ENCODE measurements around the gene ZSCAN16. TPM values are rescaled to one million over a fixed set of nuclear protein-coding genes. Genes with fewer than 3 reads are reported as not detected.
"Not testable (repeated sequence)": the region's sequence is repeated elsewhere in the genome, so short reads cannot be mapped to it uniquely, and the experiment has no call there.

The ZSCAN16 gene
- total RNA-seq = 6.8 TPM
- long read RNA-seq, transcript ZSCAN16-201 (4 exons, 1,328 nt) = major isoform, 6 of 8 reads
- long read RNA-seq, partial matches to known transcripts = 2 of 8 reads
- long read RNA-seq, other reads (novel, unspliced or antisense) = 0 of 8 reads

DNA sequence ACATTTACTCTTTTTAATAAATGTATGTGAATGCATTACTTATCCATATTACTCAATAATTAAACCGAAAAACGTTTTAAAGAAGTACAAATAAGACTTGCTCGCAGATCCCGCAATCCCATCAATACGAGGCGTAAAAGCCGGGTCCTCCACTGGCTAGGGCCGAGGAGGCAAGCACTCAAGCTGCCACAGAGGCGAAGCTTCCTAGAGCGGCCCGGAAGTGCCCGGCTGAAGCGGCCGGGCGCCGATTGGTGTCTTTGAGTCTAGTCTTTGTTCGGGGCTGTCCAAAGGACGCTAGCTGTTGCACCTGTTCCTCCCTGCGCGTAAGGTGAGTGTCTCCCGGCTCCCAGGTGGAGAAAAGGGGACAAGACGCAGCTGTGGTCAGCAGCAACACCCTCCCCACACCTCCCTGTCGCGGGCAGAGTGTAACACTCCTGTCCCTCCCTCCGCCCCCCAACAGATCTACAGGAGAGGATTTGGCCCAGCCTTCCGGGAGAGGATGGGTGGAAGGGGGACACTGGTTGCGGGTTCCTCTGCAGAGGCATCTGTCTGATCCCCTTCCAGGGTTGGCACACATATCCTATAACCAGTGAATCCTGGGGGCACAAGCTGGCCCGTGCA lies at the start of gene ZSCAN16:
TSS of gene ZSCAN16 (plus strand) at position 260 of the 621 bp plus-strand sequence. CDS start 835 bp downstream, outside the sequence.
- peak within 1 kb of the TSS; percentile 75 for H3K4me3 ChIP-seq
- ATAC-seq = peak; percentile 97 to 100
- intact Hi-C loops (cut with DNase I) = no loop called here

DNA sequence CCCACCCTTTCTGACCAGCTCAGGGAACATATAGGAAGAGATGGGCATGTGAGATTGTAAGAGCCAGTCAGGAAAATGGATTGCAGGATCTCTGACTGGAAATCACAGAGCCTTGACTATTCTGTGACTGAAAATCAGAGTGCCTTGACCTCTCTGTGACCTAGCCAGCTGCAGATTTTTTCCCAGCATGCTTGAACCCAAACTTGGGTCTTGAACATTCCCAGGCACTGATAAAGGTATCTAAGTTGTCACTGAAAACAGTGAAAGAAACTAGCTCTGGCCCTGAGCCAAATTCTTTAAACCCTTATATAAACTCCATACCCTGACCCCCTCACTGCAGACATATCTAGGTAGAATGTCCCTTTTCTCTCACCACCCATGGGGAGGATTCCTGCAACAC lies 46.4 kb upstream of the ZSCAN16 start:
- Histone ChIP-seq H3K27me3 (ENCODE audit: low read depth) (no peaks in the 10 kb centered on the region), H3K36me3 (no peaks in the 10 kb centered on the region), H3K27ac (no peak overlapping the region), H3K4me1 (peaks cover 14% of the 10 kb centered on the region), H3K9me3 (no peaks in the 10 kb centered on the region), H3K4me3 (no peak overlapping the region)
- TF ChIP-seq, protein P1, sequence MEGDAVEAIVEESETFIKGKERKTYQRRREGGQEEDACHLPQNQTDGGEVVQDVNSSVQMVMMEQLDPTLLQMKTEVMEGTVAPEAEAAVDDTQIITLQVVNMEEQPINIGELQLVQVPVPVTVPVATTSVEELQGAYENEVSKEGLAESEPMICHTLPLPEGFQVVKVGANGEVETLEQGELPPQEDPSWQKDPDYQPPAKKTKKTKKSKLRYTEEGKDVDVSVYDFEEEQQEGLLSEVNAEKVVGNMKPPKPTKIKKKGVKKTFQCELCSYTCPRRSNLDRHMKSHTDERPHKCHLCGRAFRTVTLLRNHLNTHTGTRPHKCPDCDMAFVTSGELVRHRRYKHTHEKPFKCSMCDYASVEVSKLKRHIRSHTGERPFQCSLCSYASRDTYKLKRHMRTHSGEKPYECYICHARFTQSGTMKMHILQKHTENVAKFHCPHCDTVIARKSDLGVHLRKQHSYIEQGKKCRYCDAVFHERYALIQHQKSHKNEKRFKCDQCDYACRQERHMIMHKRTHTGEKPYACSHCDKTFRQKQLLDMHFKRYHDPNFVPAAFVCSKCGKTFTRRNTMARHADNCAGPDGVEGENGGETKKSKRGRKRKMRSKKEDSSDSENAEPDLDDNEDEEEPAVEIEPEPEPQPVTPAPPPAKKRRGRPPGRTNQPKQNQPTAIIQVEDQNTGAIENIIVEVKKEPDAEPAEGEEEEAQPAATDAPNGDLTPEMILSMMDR (IDR thresholded peaks at IDR 0.05) = no peak
- DNase-seq (no peak), ATAC-seq (no peak)
- intact Hi-C loops (cut with DNase I) = no loop called here

More for the DNA sequence above, at the start of gene ZSCAN16:
- Histone ChIP-seq H3K27ac (peak within 1 kb of the TSS; percentile 76), H3K36me3 (peaks cover 51% of the 10 kb centered on the region), H3K27me3 (ENCODE audit: low read depth) (no peaks in the 10 kb centered on the region), H3K9me3 (no peaks in the 10 kb centered on the region), H3K4me1 (peaks cover 19% of the 10 kb centered on the region)
- peak; percentile 90 for DNase-seq
- TF ChIP-seq, protein P1 (IDR thresholded peaks at IDR 0.05) = no peak

DNA sequence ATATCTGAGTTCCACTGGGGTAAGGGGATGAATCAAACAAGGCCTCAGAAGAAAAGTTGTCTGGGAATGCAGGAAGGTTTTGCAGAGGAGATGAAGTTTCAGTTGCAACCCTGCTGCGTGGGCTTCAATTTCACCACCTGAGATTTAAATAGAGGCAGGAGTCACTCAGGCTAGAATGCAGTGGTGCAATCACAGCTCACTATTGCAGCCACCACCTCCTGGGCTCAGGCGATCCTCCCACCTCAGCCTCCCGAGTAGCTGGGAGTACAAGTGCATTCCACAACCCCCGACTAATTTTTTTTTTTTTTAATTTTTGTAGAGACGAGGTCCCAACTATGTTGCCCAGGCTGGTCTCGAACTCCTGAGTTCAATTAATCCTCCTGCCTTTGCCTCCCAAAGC lies 45.6 kb upstream of the ZSCAN16 start:
- TF ChIP-seq, protein P1 (IDR thresholded peaks at IDR 0.05) = no peak

DNA sequence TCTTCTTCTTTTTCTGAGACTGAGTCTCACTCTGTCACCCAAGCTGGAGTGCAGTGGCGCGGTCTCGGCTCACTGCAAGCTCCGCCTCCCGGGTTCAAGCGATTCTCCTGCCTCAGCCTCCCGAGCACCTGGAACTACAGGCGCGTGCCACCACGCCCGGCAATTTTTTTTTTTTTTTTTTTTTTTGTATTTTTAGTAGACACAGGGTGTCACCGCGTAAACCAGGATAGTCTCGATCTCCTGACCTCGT lies 44.1 kb upstream of the ZSCAN16 start, which contains the start of gene ZNF165:
TSS of gene ZNF165 (plus strand) at position 188 of the 250 bp plus-strand sequence. CDS start 4,913 bp downstream, outside the sequence.
- Histone ChIP-seq H3K4me3 (peak within 1 kb of the TSS; percentile 84), H3K4me1 (peaks cover 14% of the 10 kb centered on the region), H3K27ac (peak within 1 kb of the TSS; percentile 89)
- H3K9me3 ChIP-seq; intact Hi-C loops (cut with DNase I); DNase-seq; H3K27me3 ChIP-seq (ENCODE audit: low read depth); H3K36me3 ChIP-seq: not testable (repeated sequence)
- peak; percentile 53 to 56 for ATAC-seq

More for the DNA sequence above, 45.6 kb upstream of the ZSCAN16 start:
- no peak overlapping the region for H3K27ac ChIP-seq
- H3K27me3 ChIP-seq (ENCODE audit: low read depth) = no peaks in the 10 kb centered on the region
- H3K4me3 ChIP-seq = no peak overlapping the region
- ATAC-seq (no peak), DNase-seq (no peak)
- H3K36me3 ChIP-seq = no peaks in the 10 kb centered on the region
- H3K4me1 ChIP-seq = peaks cover 14% of the 10 kb centered on the region
- intact Hi-C loops (cut with DNase I) = no loop called here
- H3K9me3 ChIP-seq = no peaks in the 10 kb centered on the region

DNA sequence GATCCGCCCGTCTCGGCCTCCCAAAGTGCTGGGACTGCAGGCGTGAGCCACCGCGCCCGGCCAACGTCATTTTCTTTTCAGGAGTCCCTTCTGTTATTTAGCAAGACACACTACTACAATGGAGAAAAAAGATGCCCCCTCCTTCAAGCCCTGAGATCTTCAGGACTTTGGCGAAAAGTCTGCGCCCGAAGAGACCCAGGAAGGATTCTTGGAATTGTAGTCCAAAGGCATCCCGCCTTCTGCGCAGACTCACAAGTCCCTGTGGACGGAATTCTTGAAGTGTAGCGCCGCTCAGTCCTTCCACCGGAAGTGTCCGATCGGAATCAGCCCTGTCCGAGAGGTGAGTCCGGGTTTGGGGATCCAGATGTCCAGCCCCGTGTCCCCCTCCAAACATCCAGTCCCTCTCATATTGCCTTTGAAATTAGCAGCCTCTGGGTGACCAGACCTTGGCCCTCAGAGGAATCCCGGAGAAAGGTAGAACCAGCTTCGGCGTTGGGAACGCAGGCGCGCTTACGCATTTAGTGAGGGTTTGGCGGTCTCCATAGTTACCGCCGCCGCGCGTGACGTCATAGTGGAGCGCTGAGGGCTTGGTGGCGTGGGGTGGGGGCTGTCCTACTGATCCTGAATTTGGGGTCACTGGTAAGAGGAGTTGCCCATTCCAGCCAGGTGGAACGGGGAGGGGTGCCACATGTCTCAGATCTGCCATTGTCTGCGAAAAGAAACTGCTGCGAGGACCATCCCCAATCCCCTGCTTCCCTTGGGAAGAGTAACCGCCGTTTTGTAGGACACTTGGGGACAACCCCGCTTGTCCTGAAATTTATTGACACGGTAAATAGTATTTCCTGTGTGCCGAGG lies 43.6 kb upstream of the ZSCAN16 start:
- peak; percentile 98 for ATAC-seq

More for the DNA sequence above, 43.6 kb upstream of the ZSCAN16 start:
- Histone ChIP-seq H3K36me3 (peaks cover 5% of the 10 kb centered on the region), H3K4me3 (peak overlapping the region; percentile 84), H3K4me1 (peaks cover 14% of the 10 kb centered on the region), H3K9me3 (no peaks in the 10 kb centered on the region), H3K27ac (peak overlapping the region; percentile 89), H3K27me3 (ENCODE audit: low read depth) (no peaks in the 10 kb centered on the region)
- intact Hi-C loops (cut with DNase I) = no loop called here
- DNase-seq = peak; percentile 94
- TF ChIP-seq, protein P1 (IDR thresholded peaks at IDR 0.05) = no peak
